Mesothelial cell of epicardium (in vitro differentiated cells): ENCODE results near the gene PEX19. TPM values are rescaled to one million over a fixed set of nuclear protein-coding genes. Genes with fewer than 3 reads are reported as not detected.

Experiments used
- DNase-seq, 2 experiments: peaks; one replicate each; pipeline ENCODE4 v3.0.0; 2021; ENCODE audit warnings: low spot score in 2 of 2; ENCODE audit not compliant: unreplicated experiment in 2 of 2
- H3K27ac Mint-ChIP-seq: 2 replicates; pipeline ENCODE4 v1.8.0; 2021; ENCODE audit warnings: mixed read lengths
- H3K27me3 Mint-ChIP-seq: 2 replicates; pipeline ENCODE4 v1.8.0; 2021; ENCODE audit warnings: low read depth, mixed read lengths
- H3K36me3 Mint-ChIP-seq: 2 replicates; pipeline ENCODE4 v1.8.0; 2021; ENCODE audit warnings: mixed read lengths
- H3K4me1 Mint-ChIP-seq: 2 replicates; pipeline ENCODE4 v1.8.0; 2021; ENCODE audit warnings: mixed read lengths
- H3K4me3 Mint-ChIP-seq: 2 replicates; pipeline ENCODE4 v1.8.0; 2021; ENCODE audit warnings: mild to moderate bottlenecking, moderate library complexity, mixed read lengths
- H3K9me3 Mint-ChIP-seq: 2 replicates; pipeline ENCODE4 v1.8.0; 2021; ENCODE audit warnings: mixed read lengths
- total RNA-seq: library from RNA; stranded (reverse); gene quantifications from 3 replicates; pipeline ENCODE4 v1.2.1, GENCODE V29; 2021
- TF ChIP-seq, protein P1 (sequence below): fragments of 200-600 bp; sonication (generic); IDR thresholded peaks from one replicate; pipeline ENCODE4 v1.5.0; 2021; ENCODE audit warnings: antibody characterized with exemption; ENCODE audit not compliant: unreplicated experiment

The PEX19 gene
- total RNA-seq, 1 donor from 2014 or later: 53.0 TPM

DNA sequence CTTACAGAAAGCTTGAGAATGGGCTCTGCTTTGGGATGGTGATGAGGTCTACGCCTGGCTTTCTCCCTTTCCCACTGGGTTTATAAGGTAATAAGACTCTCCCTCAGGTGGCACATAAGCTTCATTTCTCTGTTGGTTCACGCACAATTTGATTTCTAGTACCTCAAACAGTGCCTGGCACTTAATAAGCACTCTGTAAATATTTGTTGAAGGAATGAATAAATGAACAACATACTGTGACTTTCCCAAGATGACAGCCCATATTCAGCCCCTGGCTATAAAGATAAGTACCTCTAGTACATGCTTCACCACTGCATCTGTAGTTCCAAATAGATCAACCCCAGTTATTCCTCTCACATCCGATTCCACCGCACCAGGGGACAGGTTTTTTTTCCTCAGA lies 40.3 kb upstream of the PEX19 start:
- H3K4me1 Mint-ChIP-seq: no peaks in the 10 kb centered on the region
- TF ChIP-seq, protein P1, sequence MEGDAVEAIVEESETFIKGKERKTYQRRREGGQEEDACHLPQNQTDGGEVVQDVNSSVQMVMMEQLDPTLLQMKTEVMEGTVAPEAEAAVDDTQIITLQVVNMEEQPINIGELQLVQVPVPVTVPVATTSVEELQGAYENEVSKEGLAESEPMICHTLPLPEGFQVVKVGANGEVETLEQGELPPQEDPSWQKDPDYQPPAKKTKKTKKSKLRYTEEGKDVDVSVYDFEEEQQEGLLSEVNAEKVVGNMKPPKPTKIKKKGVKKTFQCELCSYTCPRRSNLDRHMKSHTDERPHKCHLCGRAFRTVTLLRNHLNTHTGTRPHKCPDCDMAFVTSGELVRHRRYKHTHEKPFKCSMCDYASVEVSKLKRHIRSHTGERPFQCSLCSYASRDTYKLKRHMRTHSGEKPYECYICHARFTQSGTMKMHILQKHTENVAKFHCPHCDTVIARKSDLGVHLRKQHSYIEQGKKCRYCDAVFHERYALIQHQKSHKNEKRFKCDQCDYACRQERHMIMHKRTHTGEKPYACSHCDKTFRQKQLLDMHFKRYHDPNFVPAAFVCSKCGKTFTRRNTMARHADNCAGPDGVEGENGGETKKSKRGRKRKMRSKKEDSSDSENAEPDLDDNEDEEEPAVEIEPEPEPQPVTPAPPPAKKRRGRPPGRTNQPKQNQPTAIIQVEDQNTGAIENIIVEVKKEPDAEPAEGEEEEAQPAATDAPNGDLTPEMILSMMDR: no peak
- DNase-seq: no peak
- H3K4me3 Mint-ChIP-seq: no peak overlapping the region
- no peaks in the 10 kb centered on the region for H3K9me3 Mint-ChIP-seq
- H3K36me3 Mint-ChIP-seq: peaks cover 54% of the 10 kb centered on the region
- no peak overlapping the region for H3K27ac Mint-ChIP-seq
- no peaks in the 10 kb centered on the region for H3K27me3 Mint-ChIP-seq

GRCh38 chr1:160322831-160323230 lies 37.9 kb upstream of the PEX19 start:
- H3K4me3 Mint-ChIP-seq: no peak overlapping the region

GRCh38 chr1:160315359-160315758 lies 30.4 kb upstream of the PEX19 start:
- Mint-ChIP-seq H3K4me3 (no peak overlapping the region), H3K36me3 (peaks cover 73% of the 10 kb centered on the region), H3K9me3 (peaks cover 9% of the 10 kb centered on the region), H3K27me3 (no peaks in the 10 kb centered on the region), H3K4me1 (no peaks in the 10 kb centered on the region), H3K27ac (no peak overlapping the region)
- TF ChIP-seq, protein P1: no peak
- no peak for DNase-seq

More at GRCh38 chr1:160322831-160323230, 37.9 kb upstream of the PEX19 start:
- Mint-ChIP-seq H3K9me3 (no peaks in the 10 kb centered on the region), H3K36me3 (peaks cover 58% of the 10 kb centered on the region), H3K27me3 (no peaks in the 10 kb centered on the region), H3K27ac (no peak overlapping the region), H3K4me1 (no peaks in the 10 kb centered on the region)
- DNase-seq: no peak
- TF ChIP-seq, protein P1: no peak

DNA sequence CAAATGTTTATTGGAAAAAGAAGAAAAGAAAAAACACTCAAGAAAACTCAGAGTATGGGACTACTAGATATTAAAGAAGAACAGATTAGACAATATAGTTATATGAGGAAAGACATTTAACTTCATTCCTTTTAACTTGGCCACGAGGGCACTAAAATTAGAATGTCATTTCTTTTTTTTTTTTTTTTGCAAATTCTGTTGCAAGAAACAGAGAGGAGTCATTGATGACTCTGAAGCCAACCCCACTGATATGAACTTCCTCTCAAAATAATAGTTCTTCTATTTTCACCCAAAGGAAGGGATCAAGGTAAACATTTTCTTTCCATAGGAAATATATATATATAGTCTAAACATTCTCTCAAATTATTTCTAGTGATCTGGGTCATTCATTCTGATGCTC lies 24.6 kb upstream of the PEX19 start:
- H3K4me1 Mint-ChIP-seq: no peaks in the 10 kb centered on the region
- TF ChIP-seq, protein P1: no peak
- H3K9me3 Mint-ChIP-seq: no peaks in the 10 kb centered on the region
- no peak overlapping the region for H3K4me3 Mint-ChIP-seq
- H3K27ac Mint-ChIP-seq: no peak overlapping the region
- no peak for DNase-seq
- H3K27me3 Mint-ChIP-seq: no peaks in the 10 kb centered on the region
- H3K36me3 Mint-ChIP-seq: peaks cover 52% of the 10 kb centered on the region

DNA sequence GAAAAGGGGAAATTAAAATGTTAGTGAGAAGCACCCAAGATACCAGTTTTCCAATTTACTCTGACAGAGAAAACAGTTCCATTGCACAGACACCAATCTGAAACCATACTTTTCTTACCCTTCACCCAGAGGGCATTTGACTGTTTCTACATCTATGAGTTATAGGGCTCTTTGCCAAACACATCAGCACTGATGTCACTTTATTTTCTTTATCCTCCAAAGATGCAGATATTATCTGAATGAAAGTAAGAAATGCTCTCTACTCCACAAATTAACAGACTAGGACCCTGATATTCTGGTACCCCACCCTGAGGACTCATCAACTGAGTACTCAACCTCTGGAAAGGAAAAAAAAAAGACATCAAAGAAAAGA lies 24.2 kb upstream of the PEX19 start:
- no peaks in the 10 kb centered on the region for H3K4me1 Mint-ChIP-seq
- H3K9me3 Mint-ChIP-seq: no peaks in the 10 kb centered on the region
- TF ChIP-seq, protein P1: no peak
- peaks cover 51% of the 10 kb centered on the region for H3K36me3 Mint-ChIP-seq
- no peak overlapping the region for H3K27ac Mint-ChIP-seq
- DNase-seq: no peak
- H3K4me3 Mint-ChIP-seq: no peak overlapping the region
- H3K27me3 Mint-ChIP-seq: no peaks in the 10 kb centered on the region

DNA sequence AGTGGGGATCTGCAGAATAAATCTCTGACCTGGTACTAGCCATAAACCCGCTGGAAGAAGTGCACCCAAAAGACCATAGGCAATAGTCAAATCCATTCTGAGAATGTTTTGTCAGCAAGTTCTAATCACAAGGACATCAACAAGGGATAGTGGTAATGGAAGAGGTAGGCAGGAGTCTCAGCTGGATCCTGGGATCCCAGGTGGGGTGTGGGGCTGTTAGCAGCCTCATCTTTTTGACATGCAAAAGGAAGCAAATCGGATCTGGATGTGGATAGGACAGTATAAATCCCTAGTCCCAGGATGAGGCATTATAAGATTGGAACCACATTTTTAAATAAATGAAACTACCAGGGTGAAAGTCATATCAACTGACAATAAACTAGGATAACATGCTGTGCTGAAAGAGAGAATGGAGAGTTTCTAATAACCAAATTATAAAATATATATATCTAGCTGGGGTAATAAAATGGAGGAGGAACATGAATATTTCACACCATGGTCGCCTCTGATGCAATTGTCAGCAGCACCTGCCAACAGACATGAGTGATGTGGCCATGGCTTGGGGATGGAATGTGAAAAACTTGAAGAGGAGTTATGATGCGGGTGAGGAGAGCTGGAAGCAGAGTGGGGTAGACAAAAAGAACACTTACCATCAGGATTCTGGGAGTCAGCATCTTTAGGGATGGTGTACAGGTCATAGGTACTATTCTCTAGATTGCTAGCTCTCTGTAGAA lies 23.7 kb upstream of the PEX19 start:
- Mint-ChIP-seq H3K27ac (no peak overlapping the region), H3K27me3 (no peaks in the 10 kb centered on the region), H3K9me3 (no peaks in the 10 kb centered on the region), H3K36me3 (peaks cover 50% of the 10 kb centered on the region), H3K4me1 (no peaks in the 10 kb centered on the region), H3K4me3 (no peak overlapping the region)
- DNase-seq: no peak
- TF ChIP-seq, protein P1: no peak
